NT2/D1 (cell line): ENCODE data around the gene GRIK2.

ENCODE experiments used
- DNase-seq: peaks from one replicate; pipeline ENCODE4 v3.0.0-alpha.2; 2011; ENCODE audit warnings: low read depth, low spot score
- H3K27me3 ChIP-seq: 2 replicates; pipeline ENCODE4 v1.6.0; 2011; ENCODE audit warnings: mild to moderate bottlenecking; ENCODE audit not compliant: insufficient read length, insufficient read depth
- H3K36me3 ChIP-seq: 2 replicates; pipeline ENCODE4 v1.6.1; 2011; ENCODE audit warnings: mild to moderate bottlenecking, low read length, mixed read lengths; ENCODE audit not compliant: insufficient read depth, insufficient read length
- H3K4me1 ChIP-seq: 2 replicates; pipeline ENCODE4 v1.5.1; 2011; ENCODE audit not compliant: insufficient read depth, insufficient read length
- H3K4me3 ChIP-seq: 2 replicates; pipeline ENCODE4 v1.5.1; 2011; ENCODE audit warnings: low read depth; ENCODE audit not compliant: insufficient read length
- H3K9ac ChIP-seq: 2 replicates; pipeline ENCODE4 v1.6.0; 2011; ENCODE audit warnings: low read depth; ENCODE audit not compliant: insufficient read length
- H3K9me3 ChIP-seq: 2 replicates; pipeline ENCODE4 v1.5.1; 2011; ENCODE audit warnings: mild to moderate bottlenecking, low read length; ENCODE audit not compliant: insufficient read depth
- SUZ12 ChIP-seq: IDR thresholded peaks from 2 replicates; pipeline ENCODE4 v1.6.1; 2011; ENCODE audit not compliant: insufficient read length, insufficient read depth; ENCODE audit errors: extremely low read depth
- YY1 ChIP-seq: IDR thresholded peaks from 2 replicates; pipeline ENCODE4 v1.6.1; 2011; ENCODE audit not compliant: insufficient read length, insufficient read depth
- ZNF274 ChIP-seq: IDR thresholded peaks from 2 replicates; pipeline ENCODE4 v1.6.1; 2011; ENCODE audit warnings: mild to moderate bottlenecking, low read depth, low read length

The GRIK2 gene

DNA sequence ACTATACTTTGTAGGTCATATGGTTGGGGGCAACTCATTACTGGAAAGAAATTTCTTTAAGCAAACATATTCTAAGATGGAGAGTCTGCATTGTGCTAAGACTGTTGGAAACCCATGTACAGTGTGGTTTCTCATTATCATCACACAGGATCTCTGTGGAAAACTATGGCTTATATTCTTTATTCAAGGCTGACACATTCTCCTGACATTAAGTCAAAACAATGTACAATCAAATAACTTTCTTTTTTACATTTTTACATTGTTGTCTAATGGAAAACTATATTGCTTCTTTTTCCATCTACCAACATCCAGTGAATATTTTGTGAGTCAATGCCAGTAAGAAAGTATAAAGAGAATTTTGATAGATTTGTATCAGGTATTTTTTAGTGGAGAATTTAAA is 417.6 kb downstream of the GRIK2 start:
- no peaks in the 10 kb centered on the region for H3K36me3 ChIP-seq
- H3K4me3 ChIP-seq: no peak overlapping the region
- no peaks in the 10 kb centered on the region for H3K4me1 ChIP-seq
- DNase-seq: no peak
- no peaks in the 10 kb centered on the region for H3K9me3 ChIP-seq
- H3K27me3 ChIP-seq: no peaks in the 10 kb centered on the region
- no peak overlapping the region for H3K9ac ChIP-seq
- TF ChIP-seq YY1 (no peak), ZNF274 (no peak), SUZ12 (no peak)

DNA sequence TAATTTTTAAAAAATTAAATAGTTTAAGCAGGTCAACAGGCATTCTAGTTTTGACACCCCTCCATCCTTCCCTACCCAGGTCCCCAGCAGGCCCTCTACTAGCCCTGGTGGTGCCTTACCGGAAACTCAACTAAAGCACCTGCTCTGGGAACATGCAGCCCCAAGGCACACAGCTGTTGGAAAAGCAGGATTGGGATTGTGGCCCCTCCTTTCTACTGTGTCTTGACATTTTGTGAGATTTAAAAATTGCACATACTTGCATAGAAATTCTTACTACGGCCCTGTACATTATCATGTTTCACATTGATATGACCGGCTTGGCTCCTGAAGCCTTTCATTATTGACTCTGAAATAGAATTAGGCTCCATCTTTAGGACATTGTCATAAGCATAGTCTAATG is 423.2 kb downstream of the GRIK2 start:
- no peak for TF ChIP-seq ZNF274
- no peak for TF ChIP-seq SUZ12
- no peaks in the 10 kb centered on the region for H3K4me1 ChIP-seq
- no peaks in the 10 kb centered on the region for H3K9me3 ChIP-seq
- H3K36me3 ChIP-seq: no peaks in the 10 kb centered on the region
- DNase-seq: no peak
- no peak overlapping the region for H3K9ac ChIP-seq
- H3K4me3 ChIP-seq: no peak overlapping the region
- no peaks in the 10 kb centered on the region for H3K27me3 ChIP-seq

DNA sequence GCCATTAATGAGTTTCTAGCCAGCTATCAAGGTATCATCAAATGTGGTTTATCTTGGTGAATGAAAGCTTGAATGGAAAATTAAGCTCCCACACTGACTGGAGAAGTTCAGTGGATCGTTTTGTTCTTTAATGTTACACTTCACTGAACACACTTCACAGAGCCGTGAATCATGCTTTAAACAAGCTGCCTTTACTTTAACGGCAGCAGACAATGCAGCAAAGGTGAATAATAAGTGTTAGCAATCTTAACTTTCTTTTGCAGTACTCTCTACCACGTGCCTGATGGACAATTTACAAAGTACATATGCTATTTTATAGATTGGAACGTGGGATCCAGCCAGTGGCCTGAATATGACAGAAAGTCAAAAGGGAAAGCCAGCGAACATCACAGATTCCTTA is 424.5 kb downstream of the GRIK2 start:
- Histone ChIP-seq H3K9ac (no peak overlapping the region), H3K36me3 (no peaks in the 10 kb centered on the region), H3K4me1 (no peaks in the 10 kb centered on the region), H3K4me3 (no peak overlapping the region), H3K27me3 (no peaks in the 10 kb centered on the region), H3K9me3 (no peaks in the 10 kb centered on the region)
- no peak for TF ChIP-seq SUZ12
- no peak for TF ChIP-seq ZNF274
- no peak for TF ChIP-seq YY1
- DNase-seq: no peak

DNA sequence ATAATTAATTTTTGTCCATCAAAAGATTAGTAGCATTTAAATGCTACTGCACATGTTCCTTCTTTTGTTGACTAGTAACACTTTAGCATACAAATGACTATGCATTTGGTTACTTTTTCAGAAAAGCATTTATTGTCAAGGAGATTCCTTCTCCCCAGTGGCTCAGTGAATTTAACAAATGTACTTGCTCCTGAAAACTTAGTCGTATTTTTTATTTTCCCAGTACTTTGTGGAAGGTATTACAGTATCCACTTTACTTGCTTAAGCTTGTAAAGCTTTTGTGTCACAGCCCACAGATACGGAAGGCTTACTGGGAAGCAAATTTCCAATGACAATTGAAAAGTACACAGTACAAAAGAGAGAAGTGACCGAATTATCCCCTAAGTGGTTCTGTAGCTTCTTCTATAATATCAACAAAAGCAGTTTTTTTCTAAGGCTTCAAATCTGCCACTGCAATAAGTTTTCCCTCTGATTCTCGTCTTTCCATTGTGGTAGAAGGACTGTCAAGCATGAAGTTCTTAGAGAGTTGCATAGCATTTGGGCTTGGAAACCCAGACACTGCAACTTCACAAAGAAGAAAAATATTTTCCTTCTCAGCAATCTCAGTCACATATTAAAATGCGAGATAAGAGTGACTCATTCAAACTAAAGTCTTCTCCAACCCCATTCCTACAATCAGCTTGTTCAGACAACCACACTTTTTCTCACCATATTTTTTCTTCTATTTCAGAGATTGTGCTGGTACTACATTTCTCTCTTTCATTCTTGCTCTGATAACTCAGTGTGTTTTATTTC is 431.2 kb downstream of the GRIK2 start:
- no peaks in the 10 kb centered on the region for H3K4me1 ChIP-seq
- H3K36me3 ChIP-seq: no peaks in the 10 kb centered on the region
- peaks cover 9% of the 10 kb centered on the region; the same call in 1 of the 2 replicates for H3K9me3 ChIP-seq
- no peaks in the 10 kb centered on the region for H3K27me3 ChIP-seq
- no peak for DNase-seq
- no peak for TF ChIP-seq ZNF274
- no peak for TF ChIP-seq SUZ12
- no peak for TF ChIP-seq YY1
- no peak overlapping the region for H3K4me3 ChIP-seq
- H3K9ac ChIP-seq: no peak overlapping the region

DNA sequence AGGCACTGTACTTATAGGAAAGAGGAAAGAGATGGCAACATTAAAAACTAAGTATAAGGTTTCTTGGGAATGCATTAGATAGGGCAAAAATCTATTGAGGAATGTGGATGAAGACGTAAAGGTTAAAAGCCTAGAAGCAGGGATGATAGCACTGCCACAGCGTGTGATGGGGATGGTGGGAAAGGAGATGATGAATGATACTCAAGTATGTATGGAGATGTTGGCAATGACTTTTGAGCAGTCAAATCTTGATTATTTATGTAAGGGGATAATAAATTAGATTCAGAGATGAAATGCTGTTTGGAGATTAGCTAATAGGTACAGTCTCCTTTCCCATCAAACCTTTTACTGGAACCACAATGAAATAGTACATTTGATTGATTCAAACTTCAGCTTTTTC is 432.8 kb downstream of the GRIK2 start:
- Histone ChIP-seq H3K9me3 (peaks cover 9% of the 10 kb centered on the region; the same call in 1 of the 2 replicates), H3K4me1 (no peaks in the 10 kb centered on the region)

DNA sequence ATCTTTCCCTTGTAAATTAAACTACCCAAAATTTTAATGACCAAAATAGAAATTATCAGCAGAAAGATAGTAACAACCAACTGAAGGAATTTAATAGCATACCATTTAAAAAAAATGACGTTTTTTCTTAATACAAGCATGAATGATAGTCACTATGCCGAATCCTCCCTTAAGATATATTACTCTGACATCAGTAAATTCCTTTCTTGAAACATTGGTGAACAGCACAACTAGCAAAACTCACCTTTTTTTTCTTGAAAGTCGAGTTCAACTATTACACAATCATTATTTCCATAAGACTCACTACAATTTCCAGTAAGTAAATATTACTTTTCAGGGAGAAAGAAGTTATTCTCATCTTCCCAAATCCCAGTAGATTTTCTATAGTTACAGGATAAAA is 433.2 kb downstream of the GRIK2 start:
- no peak for DNase-seq
- no peaks in the 10 kb centered on the region for H3K4me1 ChIP-seq
- H3K9ac ChIP-seq: no peak overlapping the region
- no peak overlapping the region for H3K4me3 ChIP-seq
- peaks cover 9% of the 10 kb centered on the region; the same call in 1 of the 2 replicates for H3K9me3 ChIP-seq
- TF ChIP-seq ZNF274 (no peak), YY1 (no peak), SUZ12 (no peak)
- no peaks in the 10 kb centered on the region for H3K36me3 ChIP-seq
- no peaks in the 10 kb centered on the region for H3K27me3 ChIP-seq

More for the DNA sequence above, 432.8 kb downstream of the GRIK2 start:
- Histone ChIP-seq H3K36me3 (no peaks in the 10 kb centered on the region), H3K4me3 (no peak overlapping the region), H3K9ac (no peak overlapping the region), H3K27me3 (no peaks in the 10 kb centered on the region)
- no peak for DNase-seq
- TF ChIP-seq SUZ12: no peak
- no peak for TF ChIP-seq YY1
- TF ChIP-seq ZNF274: no peak

DNA sequence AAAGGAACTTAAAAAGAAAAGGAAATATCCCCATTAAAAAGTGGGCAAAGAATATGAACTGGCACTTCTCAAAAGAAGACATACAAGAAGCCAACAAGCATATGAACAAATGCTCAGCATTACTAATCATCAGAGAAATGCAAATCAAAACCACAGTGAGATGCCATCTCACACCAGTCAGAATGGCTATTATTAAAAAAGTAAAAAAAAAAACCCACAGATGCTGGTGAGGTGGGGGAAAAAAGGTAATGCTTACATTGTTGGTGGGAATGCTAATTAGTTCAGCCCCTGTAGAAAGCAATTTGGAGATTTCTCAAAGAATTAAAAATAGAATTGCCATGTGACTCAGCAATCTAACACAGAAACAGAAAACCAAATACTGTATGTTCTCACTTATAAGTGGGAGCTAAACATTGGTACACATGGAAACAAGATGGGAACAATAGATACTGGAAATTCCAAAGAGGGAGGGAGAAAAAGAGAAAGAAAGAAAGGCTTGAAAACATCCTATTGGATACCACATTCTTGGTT is 437.1 kb downstream of the GRIK2 start:
- Histone ChIP-seq H3K27me3 (no peaks in the 10 kb centered on the region), H3K9ac (no peak overlapping the region), H3K4me3 (no peak overlapping the region), H3K9me3 (peaks cover 9% of the 10 kb centered on the region; the same call in 1 of the 2 replicates), H3K4me1 (no peaks in the 10 kb centered on the region), H3K36me3 (no peaks in the 10 kb centered on the region)
- TF ChIP-seq SUZ12: no peak
- no peak for TF ChIP-seq YY1
- no peak for TF ChIP-seq ZNF274
- DNase-seq: no peak
